Colonic mucosa (tissue), 4 donors: Measurements from ENCODE around the gene MPPED1. TPM values are rescaled to one million over a fixed set of nuclear protein-coding genes. Genes with fewer than 3 reads are reported as not detected.

Experiments used
- DNase-seq: peaks from one replicate; pipeline ENCODE4 v3.0.0-alpha.2; 2020
- H3K27ac ChIP-seq: fragments of 200-600 bp; one replicate; pipeline ENCODE4 v1.8.0; 2021
- H3K27me3 ChIP-seq: fragments of 200-600 bp; one replicate; pipeline ENCODE4 v1.8.0; 2021
- H3K36me3 ChIP-seq: fragments of 200-600 bp; one replicate; pipeline ENCODE4 v1.8.0; 2021
- H3K4me1 ChIP-seq: fragments of 200-600 bp; one replicate; pipeline ENCODE4 v1.8.0; 2021; ENCODE audit warnings: mild to moderate bottlenecking
- H3K4me3 ChIP-seq: fragments of 200-600 bp; one replicate; pipeline ENCODE4 v1.8.0; 2021
- H3K9ac ChIP-seq, 2 donors: one replicate each; pipeline ENCODE4 v1.7.0; 2013; ENCODE audit warnings: control low read depth in 2 of 2, low read depth in 2 of 2, low read length in 2 of 2
- H3K9me3 ChIP-seq: fragments of 200-600 bp; one replicate; pipeline ENCODE4 v1.8.0; 2021
- CTCF ChIP-seq: fragments of 200-600 bp; IDR thresholded peaks from one replicate; pipeline ENCODE4 v1.8.0; 2022; ENCODE audit warnings: antibody characterized with exemption, mild to moderate bottlenecking
- intact Hi-C: fragments of 100-400 bp; cut with DNase I; formaldehyde crosslinking; loops from one replicate; pipeline ENCODE4 v1.14.1; 2022
- total RNA-seq, 2 donors: library from RNA; stranded (reverse); fragmentation: NEBNext Ultra II Directional in 1 of 2; extraction: Animal tissue kit (Norgen Biotek cat#: 25700) in 1 of 2; gene quantifications; one replicate each; pipeline ENCODE4 v1.2.1, GENCODE V29; 2021
- donor health status: healthy.
- donor health status: DM: no; HTN: no; CAD: no.
- donor health status: DM: no; HTN: no; CAD: no.

MPPED1 gene
- total RNA-seq, 2 donors from 2014 or later = 0.05 TPM; not detected in 1

- intact Hi-C loops = no loop called here
- Histone ChIP-seq H3K4me3 (no peak overlapping the region), H3K9ac (no peak overlapping the region), H3K9me3 (no peaks in the 10 kb centered on the region), H3K4me1 (no peaks in the 10 kb centered on the region), H3K36me3 (no peaks in the 10 kb centered on the region), H3K27me3 (no peaks in the 10 kb centered on the region), H3K27ac (no peak overlapping the region)
- no peak for DNase-seq
- no peak for TF ChIP-seq CTCF
Measured at GRCh38 chr22:43529461-43529860, 117.6 kb downstream of the MPPED1 start.

DNA sequence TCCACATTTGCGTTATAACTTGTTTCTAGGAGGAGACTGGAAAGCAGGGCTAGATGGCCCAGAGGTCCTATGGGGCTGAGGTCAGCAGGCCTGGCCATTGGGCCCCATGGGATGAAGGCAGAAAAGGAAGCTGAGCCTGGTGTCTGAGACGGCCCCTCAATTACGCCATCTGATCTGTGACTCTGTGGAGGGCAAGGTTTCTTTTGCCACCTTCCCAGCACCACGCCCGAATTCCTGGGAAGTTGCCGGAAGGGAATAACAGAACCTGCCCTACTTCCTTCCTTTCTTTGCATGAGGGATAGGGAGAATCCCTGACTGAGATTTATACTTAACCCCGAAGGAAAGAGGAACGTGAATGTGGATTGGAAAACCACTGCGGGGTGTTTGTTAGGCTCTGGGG, 118.1 kb downstream of the MPPED1 start:
- Histone ChIP-seq H3K27ac (no peak overlapping the region), H3K9ac (no peak overlapping the region), H3K9me3 (no peaks in the 10 kb centered on the region), H3K27me3 (no peaks in the 10 kb centered on the region), H3K4me3 (no peak overlapping the region), H3K4me1 (no peaks in the 10 kb centered on the region), H3K36me3 (no peaks in the 10 kb centered on the region)
- intact Hi-C loops = no loop called here
- no peak for TF ChIP-seq CTCF
- no peak for DNase-seq

- no peaks in the 10 kb centered on the region for H3K27me3 ChIP-seq
- DNase-seq = no peak
- no peak for TF ChIP-seq CTCF
- H3K4me1 ChIP-seq = no peaks in the 10 kb centered on the region
- H3K4me3 ChIP-seq = no peak overlapping the region
- intact Hi-C loops = no loop called here
- H3K27ac ChIP-seq = no peak overlapping the region
- H3K36me3 ChIP-seq = no peaks in the 10 kb centered on the region
- H3K9ac ChIP-seq = no peak overlapping the region
- no peaks in the 10 kb centered on the region for H3K9me3 ChIP-seq
Measured at GRCh38 chr22:43530349-43531201, 118.8 kb downstream of the MPPED1 start.

DNA sequence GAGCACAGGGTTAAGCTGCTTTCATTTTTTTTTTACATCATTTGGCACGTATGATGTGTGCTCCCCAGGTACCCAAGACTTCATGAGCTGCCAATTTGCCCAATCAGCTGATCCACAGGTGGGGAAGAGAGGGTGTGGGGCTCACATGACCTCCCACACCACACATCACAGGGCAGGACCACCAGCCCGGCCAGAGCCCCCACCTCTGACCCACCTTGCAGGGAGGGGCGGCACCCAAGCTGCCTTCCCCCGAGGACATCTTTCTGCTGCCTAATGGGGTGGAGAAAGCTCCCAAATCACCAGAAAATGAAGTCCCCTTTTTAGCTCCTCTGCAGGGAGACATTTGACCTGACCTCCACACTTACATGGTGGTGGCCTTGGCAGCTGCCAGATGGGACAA, 119.8 kb downstream of the MPPED1 start:
- Histone ChIP-seq H3K36me3 (no peaks in the 10 kb centered on the region), H3K4me1 (no peaks in the 10 kb centered on the region), H3K9me3 (no peaks in the 10 kb centered on the region), H3K4me3 (no peak overlapping the region), H3K27me3 (no peaks in the 10 kb centered on the region), H3K9ac (no peak overlapping the region), H3K27ac (no peak overlapping the region)
- DNase-seq = no peak
- intact Hi-C loops = no loop called here
- TF ChIP-seq CTCF = no peak

- intact Hi-C loops = no loop called here
- Histone ChIP-seq H3K9ac (no peak overlapping the region), H3K4me1 (no peaks in the 10 kb centered on the region), H3K4me3 (no peak overlapping the region), H3K27ac (no peak overlapping the region), H3K36me3 (no peaks in the 10 kb centered on the region), H3K27me3 (no peaks in the 10 kb centered on the region), H3K9me3 (no peaks in the 10 kb centered on the region)
- TF ChIP-seq CTCF = no peak
- DNase-seq = no peak
Measured at GRCh38 chr22:43532301-43533155, 120.7 kb downstream of the MPPED1 start.
